SK-N-SH (cell line): Measurements from ENCODE around the gene HGS.

Source experiments
- CTCF ChIP-seq: fragments of 200-600 bp; sonication (generic); IDR thresholded peaks from 2 replicates; pipeline ENCODE4 v1.6.1; 2017; ENCODE audit warnings: antibody characterized with exemption, mild to moderate bottlenecking, moderate library complexity
- EZH2phosphoT487 ChIP-seq: fragments of 200-600 bp; sonication (generic); IDR thresholded peaks from 2 replicates; pipeline ENCODE4 v1.6.1; 2017; ENCODE audit warnings: low read depth, mixed run types, mild to moderate bottlenecking, antibody characterized with exemption, moderate library complexity, borderline replicate concordance
- JUND ChIP-seq: IDR thresholded peaks from 2 replicates; pipeline ENCODE4 v1.4.0; 2012
- MAX ChIP-seq: IDR thresholded peaks from 2 replicates; pipeline ENCODE4 v1.4.0; 2012; ENCODE audit warnings: low read depth
- MXI1 ChIP-seq: IDR thresholded peaks from 2 replicates; pipeline ENCODE4 v1.6.1; 2012; ENCODE audit warnings: mild to moderate bottlenecking, low read depth, low read length, improper control_type of control experiment
- NRF1 ChIP-seq: IDR thresholded peaks from 2 replicates; pipeline ENCODE4 v1.6.1; 2012; ENCODE audit warnings: low read depth, mild to moderate bottlenecking, low read length
- POLR2AphosphoS5 ChIP-seq: IDR thresholded peaks from 2 replicates; pipeline ENCODE4 v1.6.1; 2012; ENCODE audit warnings: low read depth, low read length
- RAD21 ChIP-seq: IDR thresholded peaks from 2 replicates; pipeline ENCODE4 v1.6.1; 2012; ENCODE audit warnings: mild to moderate bottlenecking, low read length
- RCOR1 ChIP-seq: fragments of 150-350 bp; IDR thresholded peaks from 2 replicates; pipeline ENCODE4 v1.6.1; 2017; ENCODE audit warnings: antibody characterized with exemption, low read length
- REST ChIP-seq: IDR thresholded peaks from 2 replicates; pipeline ENCODE4 v1.6.1; 2012; ENCODE audit warnings: mild to moderate bottlenecking, low read depth, low read length, moderate library complexity
- RFX5 ChIP-seq: IDR thresholded peaks from 2 replicates; pipeline ENCODE4 v1.6.1; 2012; ENCODE audit warnings: mild to moderate bottlenecking, improper control_type of control experiment, low read length
- SMC3 ChIP-seq: IDR thresholded peaks from 2 replicates; pipeline ENCODE4 v1.6.1; 2012; ENCODE audit warnings: low read depth, low read length, improper control_type of control experiment
- TEAD4 ChIP-seq: IDR thresholded peaks from 2 replicates; pipeline ENCODE4 v1.4.0; 2012; ENCODE audit warnings: mild to moderate bottlenecking, borderline replicate concordance; ENCODE audit not compliant: insufficient read depth
- YY1 ChIP-seq: IDR thresholded peaks from 2 replicates; pipeline ENCODE4 v1.4.0; 2012; ENCODE audit warnings: low read depth, mild to moderate bottlenecking

GRCh38 chr17:81672954-81673353 is 10.9 kb upstream of the HGS start:
- TF ChIP-seq POLR2AphosphoS5 (no peak), REST (no peak), CTCF (no peak), YY1 (no peak), TEAD4 (no peak), RCOR1 (no peak), RAD21 (no peak), RFX5 (no peak), MAX (no peak), NRF1 (no peak), SMC3 (no peak), EZH2phosphoT487 (no peak), JUND (no peak), MXI1 (no peak)
